Stomach (tissue), 4 donors: ENCODE results near the gene RBPJ.

Experiments used
- CTCF ChIP-seq, 7 experiments: fragments of 450-650 bp in 4 of 7; fragments of 200-600 bp in 3 of 7; sonication (generic) in 3 of 7; IDR thresholded peaks; one replicate each; pipeline ENCODE4 v1.5.1; 2016 to 2019; ENCODE audit warnings: antibody characterized with exemption in 7 of 7, control low read depth in 2 of 7, mild to moderate bottlenecking in 1 of 7
- POLR2A ChIP-seq, 4 donors: fragments of 450-650 bp; IDR thresholded peaks; one replicate each; pipeline ENCODE4 v1.6.1; 2016; ENCODE audit warnings: antibody characterized with exemption in 4 of 4, control low read depth in 2 of 4, mild to moderate bottlenecking in 1 of 4, moderate library complexity in 1 of 4

DNA sequence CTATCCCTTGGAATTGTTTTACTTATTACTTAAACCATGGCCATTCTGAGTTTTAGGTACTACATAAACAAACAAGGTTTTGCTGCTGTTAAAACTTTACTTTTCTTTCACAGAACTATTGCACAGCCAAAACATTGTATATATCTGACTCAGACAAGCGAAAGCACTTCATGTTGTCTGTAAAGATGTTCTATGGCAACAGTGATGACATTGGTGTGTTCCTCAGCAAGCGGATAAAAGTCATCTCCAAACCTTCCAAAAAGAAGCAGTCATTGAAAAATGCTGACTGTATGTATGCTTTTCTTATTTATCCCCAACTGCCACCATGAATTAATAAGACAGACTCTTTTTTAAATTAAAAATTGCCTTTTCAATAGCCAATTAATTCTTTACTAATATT, 99.6 kb downstream of the RBPJ start:
- TF ChIP-seq CTCF (IDR thresholded peaks at IDR 0.05) = no peak
- TF ChIP-seq POLR2A (IDR thresholded peaks at IDR 0.05) = no peak
